ENCODE measurements around the gene UBE2D2.

The UBE2D2 gene

DNA sequence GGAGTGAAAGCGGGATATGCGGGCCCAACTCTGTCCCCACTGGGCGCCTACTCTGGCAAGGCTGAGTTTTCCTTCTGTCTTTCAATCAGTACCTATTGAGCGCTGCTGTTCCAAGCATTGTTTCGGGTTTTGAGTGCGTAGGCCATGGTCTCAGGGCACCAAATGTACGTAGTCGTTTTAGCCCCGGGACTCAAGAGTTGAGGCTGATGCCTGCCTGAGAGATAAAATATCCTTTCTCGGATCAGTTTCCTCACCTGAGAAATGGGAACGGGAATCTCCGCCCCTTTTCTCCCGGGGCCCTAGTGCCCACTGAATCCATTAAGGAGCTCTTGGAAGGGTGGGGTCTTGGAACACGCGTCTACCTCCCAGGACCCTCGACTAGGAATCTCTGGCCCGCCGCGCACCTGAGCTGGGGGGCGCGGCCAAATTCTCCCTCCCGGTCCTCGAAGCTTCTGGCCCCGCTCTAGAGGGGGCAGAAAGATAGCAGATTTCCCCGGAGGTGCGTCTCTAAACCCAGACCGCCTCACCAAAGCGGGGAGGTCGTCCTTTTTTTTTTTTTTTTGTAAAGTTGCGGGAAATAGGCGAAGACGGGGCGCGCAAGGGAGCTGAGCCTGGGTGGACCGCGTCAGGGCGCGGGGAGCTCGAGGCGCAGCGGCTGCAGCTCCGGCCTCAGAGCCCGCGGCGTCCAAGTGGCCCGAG lies 86.5 kb downstream of the UBE2D2 start:
- no peak for DNase-seq (ENCODE audit: low spot score in 2 of 2)
- Histone ChIP-seq H3K9me3 (no peaks in the 10 kb centered on the region), H3K4me3 (peak overlapping the region; percentile 74), H3K36me3 (replicated peaks) (no peaks in the 10 kb centered on the region), H3K27me3 (ENCODE audit: low read depth) (no peaks in the 10 kb centered on the region), H3K4me1 (peaks cover 18% of the 10 kb centered on the region)
- in situ Hi-C loops (cut with MboI; ENCODE audit: low sequenced_read_pairs): loop anchor here (5.0 kb wide), 1 partner anchor 115 kb away; no protein-coding TSS in a partner anchor

DNA sequence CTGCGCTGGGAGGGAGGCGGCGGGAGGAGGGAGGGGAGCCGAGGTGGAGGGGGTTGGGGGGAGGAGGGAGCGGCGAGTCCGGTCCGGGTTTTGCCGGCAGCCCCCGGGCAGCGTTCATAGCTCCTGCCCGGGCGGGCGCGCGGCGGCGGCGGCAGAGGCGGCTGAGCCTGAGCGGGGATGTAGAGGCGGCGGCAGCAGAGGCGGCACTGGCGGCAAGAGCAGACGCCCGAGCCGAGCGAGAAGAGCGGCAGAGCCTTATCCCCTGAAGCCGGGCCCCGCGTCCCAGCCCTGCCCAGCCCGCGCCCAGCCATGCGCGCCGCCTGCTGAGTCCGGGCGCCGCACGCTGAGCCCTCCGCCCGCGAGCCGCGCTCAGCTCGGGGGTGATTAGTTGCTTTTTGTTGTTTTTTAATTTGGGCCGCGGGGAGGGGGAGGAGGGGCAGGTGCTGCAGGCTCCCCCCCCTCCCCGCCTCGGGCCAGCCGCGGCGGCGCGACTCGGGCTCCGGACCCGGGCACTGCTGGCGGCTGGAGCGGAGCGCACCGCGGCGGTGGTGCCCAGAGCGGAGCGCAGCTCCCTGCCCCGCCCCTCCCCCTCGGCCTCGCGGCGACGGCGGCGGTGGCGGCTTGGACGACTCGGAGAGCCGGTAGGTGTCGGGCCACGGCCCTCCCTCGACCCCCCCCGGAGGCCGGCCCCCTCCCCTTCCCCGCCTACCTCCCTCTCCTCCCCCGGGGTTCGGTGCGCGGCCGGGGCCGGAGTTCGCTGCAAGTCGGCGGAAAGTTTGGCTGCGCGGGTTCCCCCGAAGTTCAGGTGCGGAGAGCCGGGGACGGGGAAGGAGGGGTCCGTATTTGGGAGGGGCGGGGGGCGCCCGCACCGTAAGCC lies 87.3 kb downstream of the UBE2D2 start, which contains the start of gene CXXC5:
CXXC5 (plus strand) TSS at position 145 of the 877 bp plus-strand sequence. CDS start 32,175 bp downstream, outside the sequence.
- in situ Hi-C loops (cut with MboI; ENCODE audit: low sequenced_read_pairs): loop anchor here (5.0 kb wide), 1 partner anchor 114 kb away; no protein-coding TSS in a partner anchor
- no peaks in the 10 kb centered on the region for H3K9me3 ChIP-seq
- peaks cover 18% of the 10 kb centered on the region for H3K4me1 ChIP-seq
- peak within 1 kb of the TSS; percentile 74 for H3K4me3 ChIP-seq
- peak; percentile 74 to 92 for DNase-seq (ENCODE audit: low spot score in 2 of 2)
- no peaks in the 10 kb centered on the region for H3K27me3 ChIP-seq (ENCODE audit: low read depth)
- H3K36me3 ChIP-seq (replicated peaks): no peaks in the 10 kb centered on the region

DNA sequence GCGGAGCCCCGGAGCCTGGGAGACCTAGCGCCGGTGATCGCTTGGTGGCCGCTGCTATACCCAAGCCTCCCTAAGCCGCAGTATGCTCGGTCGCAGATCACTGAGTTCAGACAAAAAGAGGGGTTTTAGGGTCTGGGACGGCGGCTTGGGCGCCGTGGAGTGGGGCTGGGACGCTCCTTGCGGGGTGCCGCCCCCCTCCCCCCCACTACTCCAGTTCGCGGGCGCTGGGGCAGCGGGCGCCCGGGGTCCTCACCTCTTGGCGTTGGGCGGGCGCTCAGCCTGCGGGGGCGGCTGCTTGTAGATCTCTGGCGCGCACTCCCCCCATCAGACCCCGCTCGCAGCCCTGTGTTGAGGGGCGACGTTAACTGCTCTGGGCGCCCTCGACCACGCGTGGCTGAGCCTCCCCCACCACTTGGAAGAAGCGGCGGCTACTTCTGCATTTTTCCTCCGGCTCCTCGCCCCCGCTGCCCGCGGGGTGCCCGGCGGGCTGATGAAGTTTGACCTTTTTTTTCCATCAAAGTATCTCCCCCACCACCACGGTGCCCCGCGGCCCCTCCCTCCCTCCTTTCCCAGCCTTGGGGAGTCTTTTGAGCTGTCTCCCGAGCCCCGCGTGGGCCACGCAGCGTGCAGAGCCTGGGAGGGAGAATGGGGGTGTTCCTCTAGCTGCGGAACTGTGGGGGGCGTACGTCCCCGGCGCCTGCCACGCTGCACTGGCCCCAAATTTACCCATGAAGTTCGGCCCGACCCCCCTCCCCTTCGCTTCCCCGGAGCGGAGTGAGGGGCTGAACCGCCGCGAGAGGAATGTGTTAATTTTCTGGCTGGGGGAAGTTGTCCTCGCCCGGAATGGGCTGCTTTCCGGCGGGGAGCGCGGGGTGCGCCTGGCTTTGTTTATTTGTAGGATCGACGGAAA lies 88.2 kb downstream of the UBE2D2 start:
- H3K27me3 ChIP-seq (ENCODE audit: low read depth): no peaks in the 10 kb centered on the region
- H3K36me3 ChIP-seq (replicated peaks): no peaks in the 10 kb centered on the region
- peaks cover 18% of the 10 kb centered on the region for H3K4me1 ChIP-seq
- in situ Hi-C loops (cut with MboI; ENCODE audit: low sequenced_read_pairs): loop anchor here (5.0 kb wide), 1 partner anchor 113 kb away; no protein-coding TSS in a partner anchor
- peak overlapping the region; percentile 74 for H3K4me3 ChIP-seq
- no peaks in the 10 kb centered on the region for H3K9me3 ChIP-seq
- peak in 1 of 2 experiments; percentile 57 for DNase-seq (ENCODE audit: low spot score in 2 of 2)

DNA sequence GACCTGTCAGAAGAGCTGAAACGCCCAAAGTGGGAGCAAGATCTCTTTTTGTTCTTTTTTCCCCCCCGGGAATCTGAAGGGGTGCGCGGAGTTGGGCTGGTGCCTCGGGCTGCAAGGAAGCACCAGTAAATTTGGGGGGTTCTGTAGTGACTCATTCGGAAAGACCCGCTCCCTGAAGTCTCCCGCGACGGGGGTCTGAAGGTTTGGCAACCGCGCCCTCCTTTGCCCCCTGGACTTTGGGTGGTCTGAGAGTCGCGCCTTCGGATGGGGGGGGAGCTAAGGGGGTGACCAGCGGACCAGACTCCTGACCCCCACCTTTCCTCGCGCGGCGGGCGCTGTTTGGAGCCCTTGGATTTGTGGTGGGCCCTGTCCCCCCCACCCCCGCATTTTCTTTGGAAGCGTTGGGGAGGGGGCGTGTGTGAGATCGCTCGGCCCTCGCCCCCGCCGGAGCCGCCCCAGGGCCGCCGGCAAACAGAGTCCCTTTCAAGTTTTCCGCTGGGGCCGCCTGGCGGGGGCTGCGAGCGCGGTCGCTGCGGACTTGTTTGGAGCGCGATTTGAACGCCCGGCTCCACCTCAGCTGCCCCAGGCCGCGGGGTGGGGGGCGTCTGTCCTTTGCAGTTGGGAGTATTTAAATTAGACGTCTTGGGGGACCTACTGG lies 89.0 kb downstream of the UBE2D2 start:
- Histone ChIP-seq H3K27me3 (ENCODE audit: low read depth) (no peaks in the 10 kb centered on the region), H3K36me3 (replicated peaks) (no peaks in the 10 kb centered on the region), H3K9me3 (no peaks in the 10 kb centered on the region), H3K4me1 (peaks cover 18% of the 10 kb centered on the region), H3K4me3 (peak overlapping the region; percentile 74)
- in situ Hi-C loops (cut with MboI; ENCODE audit: low sequenced_read_pairs): no loop called here
- peak; percentile 26 to 69 for DNase-seq (ENCODE audit: low spot score in 2 of 2)

DNA sequence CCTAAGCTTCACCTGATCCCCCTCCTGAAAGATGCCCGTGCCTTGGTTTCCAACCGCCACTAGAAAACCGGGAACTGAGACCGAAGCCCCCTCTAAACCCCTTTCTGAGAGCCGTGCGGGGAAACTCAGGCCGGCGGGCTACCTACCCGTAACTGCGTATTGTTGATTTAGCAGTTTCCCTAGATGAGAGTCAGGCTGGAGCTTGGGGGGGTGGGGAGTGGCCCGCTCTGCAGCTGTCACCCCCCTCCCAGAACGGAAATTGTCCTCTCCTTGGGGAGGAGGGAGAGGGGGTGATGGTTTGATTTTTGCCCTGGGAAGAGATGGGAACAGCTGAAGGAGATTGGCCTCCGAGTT lies 89.5 kb downstream of the UBE2D2 start:
- in situ Hi-C loops (cut with MboI; ENCODE audit: low sequenced_read_pairs): no loop called here
- no peaks in the 10 kb centered on the region for H3K27me3 ChIP-seq (ENCODE audit: low read depth)
- no peaks in the 10 kb centered on the region for H3K36me3 ChIP-seq (replicated peaks)
- H3K9me3 ChIP-seq: no peaks in the 10 kb centered on the region
- peak overlapping the region; percentile 74 for H3K4me3 ChIP-seq
- H3K4me1 ChIP-seq: peaks cover 18% of the 10 kb centered on the region
- no peak for DNase-seq (ENCODE audit: low spot score in 2 of 2)

DNA sequence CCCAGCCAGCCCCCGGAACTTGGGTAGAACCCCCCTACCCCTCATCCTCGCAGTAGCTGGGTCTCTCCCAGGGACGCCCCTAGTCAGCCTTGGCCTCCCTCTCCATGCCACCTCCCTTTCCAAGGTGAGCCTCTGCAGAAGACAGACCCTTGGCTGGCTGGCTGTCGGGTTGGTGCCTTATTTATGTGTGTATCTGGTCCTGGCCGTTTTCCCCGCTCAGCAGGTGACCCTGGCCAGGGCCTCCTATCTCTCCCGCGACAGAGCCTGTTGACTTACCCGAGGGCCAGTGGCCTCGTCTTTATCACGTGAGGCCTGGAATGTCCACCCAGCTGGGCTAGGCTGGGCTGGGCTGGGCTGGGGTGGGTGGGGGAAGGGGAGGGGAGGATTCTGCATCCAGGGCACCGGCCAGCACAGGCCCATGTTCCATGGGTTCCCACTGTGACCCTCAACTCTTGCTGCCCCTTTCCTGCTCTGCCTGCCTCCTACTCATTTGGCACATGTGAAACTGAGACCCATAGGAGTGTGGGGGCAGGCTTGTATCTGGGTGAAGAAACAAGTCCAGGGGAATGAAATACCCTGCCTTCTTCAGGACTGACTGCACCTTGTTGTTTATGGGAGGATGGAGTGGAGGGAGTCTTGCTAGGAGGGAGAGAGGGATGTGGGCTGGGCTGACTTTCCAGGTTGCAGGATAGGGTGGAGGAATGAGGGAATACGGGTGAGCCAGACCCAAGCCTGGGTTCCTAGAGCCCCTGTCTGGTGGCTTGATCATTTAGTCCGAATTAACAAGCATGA lies 90.1 kb downstream of the UBE2D2 start:
- no peak for DNase-seq (ENCODE audit: low spot score in 2 of 2)
- in situ Hi-C loops (cut with MboI; ENCODE audit: low sequenced_read_pairs): no loop called here
- no peaks in the 10 kb centered on the region for H3K27me3 ChIP-seq (ENCODE audit: low read depth)
- peaks cover 18% of the 10 kb centered on the region for H3K4me1 ChIP-seq
- no peaks in the 10 kb centered on the region for H3K36me3 ChIP-seq (replicated peaks)
- no peak overlapping the region; the same call in 1 of the 2 replicates for H3K4me3 ChIP-seq
- H3K9me3 ChIP-seq: no peaks in the 10 kb centered on the region

DNA sequence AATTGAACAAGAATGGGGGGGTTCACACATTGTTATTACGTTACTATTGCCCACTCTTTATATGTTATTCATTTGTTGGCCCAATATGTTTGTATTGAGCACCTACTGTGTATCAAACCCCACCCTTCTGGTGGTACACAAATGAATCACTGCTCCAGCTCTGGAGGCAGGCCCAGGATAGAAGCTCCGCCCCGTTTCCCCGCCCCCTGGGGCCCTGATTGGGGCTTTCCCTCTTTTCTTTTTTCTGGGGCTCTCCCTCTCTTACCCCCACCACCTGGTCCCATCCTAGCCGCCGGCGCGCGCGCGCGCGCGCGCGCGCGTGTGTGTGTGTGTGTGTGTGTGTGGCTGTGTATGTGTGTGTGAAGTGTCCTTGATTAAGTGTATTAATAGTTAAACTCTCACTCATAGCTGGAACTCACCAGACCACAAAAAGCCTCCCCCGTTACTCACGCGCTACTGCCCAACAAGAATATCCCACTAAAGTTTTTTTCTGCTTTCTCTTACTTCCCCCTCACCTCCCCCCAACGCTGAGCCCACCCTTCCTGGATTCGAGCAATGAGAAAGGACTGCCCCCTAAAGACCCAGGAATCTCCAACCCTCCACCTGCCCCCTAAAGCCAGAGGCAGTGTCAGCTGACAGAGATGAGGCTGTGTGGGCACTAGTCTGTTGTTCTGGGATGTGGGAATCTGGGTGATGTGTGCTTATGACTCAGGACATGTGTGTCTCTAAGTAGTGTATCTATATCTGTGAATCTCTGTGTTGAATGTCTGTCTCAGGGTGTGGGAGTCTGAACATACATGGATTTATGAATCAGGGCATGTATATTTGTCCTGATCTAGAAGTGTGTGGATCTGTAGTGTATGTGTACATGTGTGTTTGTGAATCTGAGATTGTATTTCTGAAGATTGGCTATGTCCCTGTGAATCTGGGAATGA lies 91.0 kb downstream of the UBE2D2 start:
- Histone ChIP-seq H3K9me3 (no peaks in the 10 kb centered on the region), H3K36me3 (replicated peaks) (no peaks in the 10 kb centered on the region), H3K4me3 (no peak overlapping the region), H3K27me3 (ENCODE audit: low read depth) (no peaks in the 10 kb centered on the region), H3K4me1 (peaks cover 18% of the 10 kb centered on the region)
- DNase-seq (ENCODE audit: low spot score in 2 of 2): peak; percentile 59 to 89
- in situ Hi-C loops (cut with MboI; ENCODE audit: low sequenced_read_pairs): no loop called here

DNA sequence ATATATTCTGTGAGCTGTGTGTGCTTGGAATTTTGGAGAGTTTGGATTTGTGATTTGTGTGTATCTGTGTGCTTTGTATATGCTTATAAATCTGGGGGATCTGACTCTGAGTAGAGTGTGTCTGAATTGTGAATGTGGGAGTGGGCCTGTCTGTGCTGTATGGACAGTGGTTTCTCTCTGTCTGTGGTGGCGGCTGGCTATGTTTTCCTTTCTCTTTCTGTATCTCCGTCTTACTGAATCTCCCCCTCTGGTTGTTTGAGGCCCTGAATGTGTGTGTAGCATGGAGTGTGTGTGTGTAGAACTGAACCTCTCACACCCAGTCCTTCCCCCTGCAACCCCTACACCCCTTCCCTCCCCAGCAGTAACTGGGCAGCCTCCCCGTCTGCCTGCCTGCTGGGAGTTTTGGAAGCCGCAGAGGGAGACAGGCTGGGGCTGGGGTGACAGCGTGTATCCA lies 91.7 kb downstream of the UBE2D2 start:
- in situ Hi-C loops (cut with MboI; ENCODE audit: low sequenced_read_pairs): no loop called here
- peaks cover 18% of the 10 kb centered on the region for H3K4me1 ChIP-seq
- H3K27me3 ChIP-seq (ENCODE audit: low read depth): no peaks in the 10 kb centered on the region
- no peak overlapping the region for H3K4me3 ChIP-seq
- H3K9me3 ChIP-seq: no peaks in the 10 kb centered on the region
- no peak for DNase-seq (ENCODE audit: low spot score in 2 of 2)
- no peaks in the 10 kb centered on the region for H3K36me3 ChIP-seq (replicated peaks)

DNA sequence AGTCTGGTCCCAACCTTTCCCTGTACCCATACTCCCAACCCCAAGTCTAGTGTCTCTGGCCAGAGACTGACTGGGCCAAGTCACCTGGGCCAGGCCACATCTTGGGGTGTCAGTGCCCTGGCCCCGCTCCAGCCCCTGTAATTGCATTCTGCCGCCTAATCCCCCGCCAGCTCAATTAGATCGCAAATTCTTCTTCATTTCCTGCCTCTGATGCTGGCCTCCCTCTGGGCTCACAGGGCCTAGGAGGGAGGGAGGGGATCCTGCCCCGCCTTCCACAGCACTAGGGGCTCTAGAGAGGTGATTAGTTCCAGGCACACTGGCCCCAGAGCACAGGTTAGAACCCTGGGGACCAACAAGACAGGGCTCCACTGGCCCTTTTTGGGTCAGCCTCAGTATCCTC lies 92.5 kb downstream of the UBE2D2 start:
- in situ Hi-C loops (cut with MboI; ENCODE audit: low sequenced_read_pairs): no loop called here
- H3K4me3 ChIP-seq: no peak overlapping the region
- no peaks in the 10 kb centered on the region for H3K27me3 ChIP-seq (ENCODE audit: low read depth)
- H3K4me1 ChIP-seq: peaks cover 18% of the 10 kb centered on the region
- H3K36me3 ChIP-seq (replicated peaks): no peaks in the 10 kb centered on the region
- H3K9me3 ChIP-seq: no peaks in the 10 kb centered on the region
- DNase-seq (ENCODE audit: low spot score in 2 of 2): no peak

DNA sequence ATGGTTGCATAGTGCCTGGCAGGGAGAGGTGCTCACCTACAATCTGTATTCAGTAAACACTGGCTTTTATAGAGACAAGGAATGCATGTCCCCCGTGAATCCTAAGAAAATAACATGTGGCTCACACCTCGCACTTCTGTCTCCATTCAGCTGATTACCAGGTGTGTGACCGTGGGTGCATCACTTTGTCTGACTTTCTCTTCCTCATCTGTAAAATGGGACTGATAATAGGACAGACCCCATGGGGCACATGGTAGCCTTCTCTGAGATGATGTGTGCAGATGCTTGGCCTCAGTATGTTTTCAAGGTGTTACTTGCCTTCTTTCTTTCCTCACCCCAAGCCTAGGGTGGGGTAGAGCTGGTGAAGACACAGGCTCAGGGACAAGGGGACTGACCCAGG lies 93.3 kb downstream of the UBE2D2 start:
- Histone ChIP-seq H3K9me3 (no peaks in the 10 kb centered on the region), H3K4me1 (peaks cover 18% of the 10 kb centered on the region), H3K36me3 (replicated peaks) (no peaks in the 10 kb centered on the region), H3K4me3 (no peak overlapping the region), H3K27me3 (ENCODE audit: low read depth) (no peaks in the 10 kb centered on the region)
- DNase-seq (ENCODE audit: low spot score in 2 of 2): no peak
- in situ Hi-C loops (cut with MboI; ENCODE audit: low sequenced_read_pairs): no loop called here

DNA sequence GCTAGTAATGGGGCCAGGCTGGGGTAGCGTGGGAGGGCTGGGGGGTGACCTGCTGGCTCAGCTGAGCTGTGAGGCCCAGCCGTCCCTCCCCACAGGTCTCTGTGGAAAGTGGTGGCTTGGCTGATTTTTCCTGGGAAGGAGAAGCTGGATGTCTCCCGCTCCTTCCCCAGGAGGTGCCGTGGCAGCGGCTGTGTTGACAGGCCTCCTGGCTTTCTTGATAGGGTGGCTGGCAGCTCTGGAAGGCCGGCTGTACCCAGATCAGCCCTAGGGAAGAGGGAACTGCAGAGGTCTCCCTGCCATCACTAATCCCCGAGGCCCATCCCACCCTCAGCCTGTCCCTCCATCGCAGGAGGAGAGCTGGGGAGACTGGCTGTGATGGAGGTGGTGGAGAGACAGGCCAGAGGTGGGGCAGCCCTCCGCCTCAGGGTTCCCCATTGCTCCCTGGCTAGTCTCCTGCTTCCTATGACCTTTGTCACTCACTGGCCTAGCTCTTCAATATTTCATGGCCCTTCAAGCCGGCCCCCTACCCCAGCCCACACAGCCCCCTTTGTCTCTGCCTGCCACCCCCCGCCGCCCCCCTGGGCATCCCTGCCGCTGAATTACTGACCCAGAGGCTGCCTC lies 93.8 kb downstream of the UBE2D2 start:
- Histone ChIP-seq H3K9me3 (no peaks in the 10 kb centered on the region), H3K36me3 (replicated peaks) (no peaks in the 10 kb centered on the region), H3K4me3 (no peak overlapping the region), H3K27me3 (ENCODE audit: low read depth) (no peaks in the 10 kb centered on the region), H3K4me1 (peaks cover 18% of the 10 kb centered on the region)
- in situ Hi-C loops (cut with MboI; ENCODE audit: low sequenced_read_pairs): no loop called here
- DNase-seq (ENCODE audit: low spot score in 2 of 2): no peak
